Adrenal gland (tissue), 5 donors: ENCODE data around the gene SLC6A15.

Experiments used
- CTCF ChIP-seq, 6 experiments: fragments of 450-650 bp in 4 of 6; fragments of 200-600 bp in 2 of 6; sonication (generic) in 1 of 6; IDR thresholded peaks; 1 replicate in 5 of 6; 2 replicates in 1 of 6; pipeline versions ENCODE4 v1.5.1 to v1.8.0; 2016 to 2021; ENCODE audit warnings: antibody characterized with exemption in 6 of 6, mild to moderate bottlenecking in 2 of 6, moderate library complexity in 1 of 6
- POLR2A ChIP-seq, 2 donors: fragments of 450-650 bp; IDR thresholded peaks; one replicate each; pipeline ENCODE4 v1.6.1; 2017; ENCODE audit warnings: antibody characterized with exemption in 2 of 2, mild to moderate bottlenecking in 2 of 2, moderate library complexity in 1 of 2
- donor health status: DM: no; HTN: no; CAD: no.

- no peak for TF ChIP-seq CTCF (IDR thresholded peaks at IDR 0.05)
- TF ChIP-seq POLR2A (IDR thresholded peaks at IDR 0.05) = no peak
Measured at GRCh38 chr12:84922693-84923092, 10.1 kb upstream of the SLC6A15 start.
